K562 (cell line): ENCODE measurements around the gene TRNP1. TPM values are rescaled to one million over a fixed set of nuclear protein-coding genes. Genes with fewer than 3 reads are reported as not detected.
A peak's percentile ranks its signal among the peaks of the same experiment; 100 is the strongest.

Experiments used
- ATAC-seq: fragments of 200-7000 bp; cut with Tn5 transposase; 3 replicates; pipeline ENCODE4 v1.9.1; 2020; ENCODE audit warnings: moderate library complexity
- BruUV-seq: library from RNA; stranded (reverse); fragments of 400-500 nt; replicated peaks from 2 replicates; lab custom pipeline; 2021; lab: Mats Ljungman, UMichigan
- CTCF ChIA-PET: fragments of 300-600 bp; formaldehyde crosslinking; extraction: SDS; loops from one replicate; lab custom pipeline; 2021; ENCODE audit warnings: low intra/inter-chr PET ratio; lab: Yijun Ruan, JAX
- POLR2A ChIA-PET: fragments of 300-600, 350-650 bp; sonication (Branson Sonifier 250); formaldehyde crosslinking; extraction: SDS; loops from one replicate; lab custom pipeline; 2021; ENCODE audit warnings: antibody characterized with exemption, inconsistent platforms; lab: Yijun Ruan, JAX
- DNase-seq, 4 experiments: peaks; one replicate each; pipeline versions ENCODE4 v3.0.0 to v3.0.0-alpha.2; 2011 to 2018; ENCODE audit warnings: low spot score in 3 of 4, mixed read lengths in 3 of 4; ENCODE audit errors: extremely low read depth in 1 of 4
- FAIRE-seq: peaks from 2 replicates; lab custom pipeline; 2011; peaks lifted over from hg19 to GRCh38; lab: Jason Lieb, UNC
- H2AFZ ChIP-seq: 2 replicates; pipeline ENCODE4 v1.6.0; 2011; ENCODE audit warnings: low read depth, low read length, control low read depth, inconsistent platforms
- H3K27ac ChIP-seq: fragments of 200-600 bp; 3 replicates; pipeline ENCODE4 v1.8.0; 2011; ENCODE audit warnings: low read depth, mild to moderate bottlenecking, control low read depth, inconsistent platforms, low read length, moderate library complexity, mixed read lengths; ENCODE audit errors: extremely low read depth
- H3K27me3 ChIP-seq, 2 experiments: fragments of 300-600 bp in 1 of 2; 2 replicates in 1 of 2; 3 replicates in 1 of 2; pipeline versions ENCODE4 v1.6.0 to v1.8.0; 2011; ENCODE audit warnings: inconsistent platforms in 2 of 2, low read length in 2 of 2, mild to moderate bottlenecking in 1 of 2, mixed read lengths in 1 of 2, moderate library complexity in 1 of 2; ENCODE audit not compliant: control insufficient read depth in 2 of 2, insufficient read depth in 2 of 2
- H3K36me3 ChIP-seq: fragments of 300-600 bp; 3 replicates; pipeline ENCODE4 v1.8.0; 2011; ENCODE audit warnings: mild to moderate bottlenecking, low read length, inconsistent platforms; ENCODE audit not compliant: control insufficient read depth, insufficient read depth
- H3K4me1 ChIP-seq, 2 experiments: fragments of 200-600 bp in 1 of 2; replicated peaks in 1 of 2; 2 replicates in 1 of 2; 3 replicates in 1 of 2; pipeline versions ENCODE4 v1.5.1 to v1.8.0; 2011; ENCODE audit warnings: inconsistent platforms in 2 of 2, low read length in 2 of 2, mild to moderate bottlenecking in 1 of 2, mixed read lengths in 1 of 2, moderate library complexity in 1 of 2; ENCODE audit not compliant: control insufficient read depth in 2 of 2, insufficient read depth in 2 of 2
- H3K4me2 ChIP-seq: 2 replicates; pipeline ENCODE4 v1.6.1; 2011; ENCODE audit warnings: low read length, control low read depth, inconsistent platforms, mixed read lengths; ENCODE audit not compliant: insufficient read depth
- H3K4me3 ChIP-seq: fragments of 200-600 bp; sonication (generic), shearing (Covaris generic); 2 replicates; pipeline ENCODE4 v1.5.1; 2016; ENCODE audit warnings: control low read depth, inconsistent platforms
- H3K79me2 ChIP-seq: fragments of 200-600 bp; 3 replicates; pipeline ENCODE4 v1.8.0; 2011; ENCODE audit warnings: low read length, inconsistent platforms; ENCODE audit not compliant: control insufficient read depth, insufficient read depth
- H3K9ac ChIP-seq, 2 experiments: 2 replicates each; pipeline versions ENCODE4 v1.6.0 to v1.6.1; 2011; ENCODE audit warnings: low read depth in 2 of 2, low read length in 2 of 2, control low read depth in 1 of 2, inconsistent platforms in 1 of 2, mild to moderate bottlenecking in 1 of 2, mixed read lengths in 1 of 2; ENCODE audit not compliant: insufficient read depth in 1 of 2
- H3K9me1 ChIP-seq: one replicate; pipeline ENCODE4 v1.6.0; 2011; ENCODE audit warnings: inconsistent platforms, mild to moderate bottlenecking, low read length, moderate library complexity; ENCODE audit not compliant: control insufficient read depth, insufficient read depth
- H3K9me3 ChIP-seq: replicated peaks from 2 replicates; pipeline ENCODE4 v1.5.1; 2011; ENCODE audit warnings: low read depth, low read length, inconsistent platforms; ENCODE audit not compliant: control insufficient read depth, insufficient read depth
- H4K20me1 ChIP-seq: replicated peaks from 2 replicates; pipeline ENCODE4 v1.6.1; 2011; ENCODE audit warnings: low read length, inconsistent platforms, mixed read lengths; ENCODE audit not compliant: control insufficient read depth, insufficient read depth
- BCOR ChIP-seq: fragments of 450-650 bp; IDR thresholded peaks from 2 replicates; pipeline ENCODE4 v1.6.1; 2016
- FOXK1 ChIP-seq: sonication (generic); formaldehyde crosslinking; IDR thresholded peaks from 2 replicates; pipeline ENCODE4 v1.8.0; 2022; ENCODE audit warnings: missing genetic modification reagents, mild to moderate bottlenecking, borderline replicate concordance
- IFI16 ChIP-seq: fragments of 250-450 bp; sonication (Bioruptor Pico); IDR thresholded peaks from 2 replicates; pipeline ENCODE4 v2.1.2; 2022; ENCODE audit warnings: mild to moderate bottlenecking, inconsistent platforms
- MLLT1 ChIP-seq, 2 experiments: fragments of 450-650 bp; IDR thresholded peaks; 2 replicates each; pipeline ENCODE4 v1.6.1; 2016
- NFIX ChIP-seq: fragments of 250-450 bp; sonication (Bioruptor Pico); IDR thresholded peaks from 2 replicates; pipeline ENCODE4 v1.4.0; 2020; ENCODE audit warnings: low read depth, mild to moderate bottlenecking, moderate library complexity
- POLR2B ChIP-seq: fragments of 450-650 bp; IDR thresholded peaks from 2 replicates; pipeline ENCODE4 v1.6.1; 2018; ENCODE audit warnings: low read depth; ENCODE audit not compliant: partially characterized antibody
- SNIP1 ChIP-seq: fragments of 450-650 bp; IDR thresholded peaks from 2 replicates; pipeline ENCODE4 v1.7.1; 2017; ENCODE audit warnings: low read depth, mild to moderate bottlenecking
- ZNF12 ChIP-seq: sonication (generic); formaldehyde crosslinking; IDR thresholded peaks from 2 replicates; pipeline ENCODE4 v1.4.0; 2020; ENCODE audit warnings: mild to moderate bottlenecking, missing genetic modification reagents
- WGBS: fragments of 100-300 bp; shearing (Covaris generic); methylation state at CpG from one replicate; pipeline ENCODE4 v1.1.6; 2016; ENCODE audit warnings: low coverage, mixed read lengths; ENCODE audit not compliant: insufficient coverage; ENCODE audit errors: missing lambda C conversion rate; 5-methylcytosine and 5-hydroxymethylcytosine counted together
- in situ Hi-C: fragments of 300-500 bp; cut with MboI; formaldehyde crosslinking; loops from 4 replicates; pipeline ENCODE4 v1.15.0; 2018; ENCODE audit warnings: inconsistent platforms, mixed read lengths
- intact Hi-C: fragments of 100-400 bp; cut with micrococcal nuclease; formaldehyde crosslinking; loops from 2 replicates; pipeline ENCODE4 v1.14.2; 2022
- polyA plus RNA-seq, 8 experiments: library from polyadenylated mRNA; depleted of rRNA in 4 of 8; stranded (reverse) in 5 of 8; unstranded in 3 of 8; fragments of >200 nt; fragmentation: Nextera tagmentation in 2 of 8; fragmentation: Illumina TruSeq in 1 of 8; extraction: Ambion mirVana in 2 of 8; extraction: Trizol in 1 of 8; gene quantifications; 2 replicates each; pipeline versions ENCODE4 v1.2.1 to v1.2.3, GENCODE V29; 2011 to 2014; ENCODE audit warnings: inconsistent platforms in 1 of 8, missing spikeins in 1 of 8
- total RNA-seq, 7 experiments: library from RNA; depleted of rRNA in 6 of 7; stranded (reverse); fragments of >200 nt in 6 of 7; fragmentation: Illumina TruSeq in 2 of 7; extraction: Trizol in 2 of 7; gene quantifications; 2 replicates each; pipeline versions ENCODE4 v1.2.1 to v1.2.3, GENCODE V29; 2011 to 2021; ENCODE audit warnings: low replicate concordance in 1 of 7
- TF ChIP-seq, protein P1 (sequence below): fragments of 250-450 bp; sonication (Bioruptor Pico); IDR thresholded peaks from 2 replicates; pipeline ENCODE4 v1.8.0; 2022; ENCODE audit warnings: moderate library complexity, mild to moderate bottlenecking, inconsistent platforms
- TF ChIP-seq, protein P2 (sequence below): fragments of 250-450 bp; sonication (Bioruptor Pico); IDR thresholded peaks from 2 replicates; pipeline ENCODE4 v1.5.0; 2020; ENCODE audit warnings: mild to moderate bottlenecking

TRNP1 gene
- total and polyA plus RNA-seq, 9 of the 15 experiments (the other 6 are each of a cell fraction or from before 2014, with no cell fraction given): 0.03 to 1.3 (median 0.95) TPM

DNA sequence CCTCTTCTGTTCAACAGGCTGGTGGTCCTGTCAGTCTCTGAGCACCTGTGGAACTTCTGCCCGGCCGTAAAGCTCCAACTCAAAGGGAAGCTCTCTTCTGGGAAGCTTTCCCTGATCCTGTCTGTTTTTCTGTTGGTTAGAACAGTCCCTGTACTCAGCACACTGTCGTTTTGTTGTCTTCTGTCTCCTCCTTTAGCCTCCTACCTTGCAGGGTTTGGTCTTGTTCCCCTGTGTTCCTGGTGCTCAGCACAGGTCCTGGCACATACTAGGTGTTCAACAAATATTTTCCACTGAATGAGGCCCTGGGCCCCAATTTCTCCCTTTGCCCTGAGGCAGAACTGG lies 32.9 kb upstream of the TRNP1 start:
- Histone ChIP-seq H3K79me2 (no peaks in the 10 kb centered on the region), H3K9me3 (no peaks in the 10 kb centered on the region), H3K4me3 (peak overlapping the region; percentile 63), H3K9ac (peak overlapping the region; percentile 55 to 90; a peak in 3 of 4 replicates), H3K27me3 (peaks cover 5 to 16% of the 10 kb centered on the region in 2 experiments; a peak in 4 of 5 replicates), H3K27ac (no peak overlapping the region), H3K9me1 (no peaks in the 10 kb centered on the region), H3K4me2 (peak overlapping the region; percentile 74), H3K36me3 (no peaks in the 10 kb centered on the region), H2AFZ (peak overlapping the region; percentile 87), H4K20me1 (no peaks in the 10 kb centered on the region), H3K4me1 (peaks cover 5 to 14% of the 10 kb centered on the region in 2 experiments; a peak in 4 of 5 replicates)
- FAIRE-seq (peak; percentile 57), DNase-seq (no peak), ATAC-seq (peak; percentile 19; the same call in 2 of the 3 replicates)
- in situ Hi-C loops: no loop called here
- intact Hi-C loops: no loop called here
- BruUV-seq: no TSS peak
- ChIA-PET POLR2A (interaction anchor here (0.9 to 1.3 kb wide), 3 partner anchors 9 to 15 kb away, joined by 3 to 5 read pairs (median 4); no protein-coding TSS in a partner anchor), CTCF (interaction anchor here (0.6 kb wide), 2 partner anchors 10 to 684 kb away, joined by 3 read pairs; no protein-coding TSS in a partner anchor)
- 21% methylated on average over 3 of the region's 3 CpGs for WGBS
- TF ChIP-seq BCOR (peak; percentile 29; the same call in 1 of the 2 replicates), SNIP1 (no peak), NFIX (no peak), IFI16 (no peak), MLLT1 (IDR thresholded peaks at IDR 0.05) (no peak), ZNF12 (CRISPR knock-in tag) (0 out of 2 replicates have a peak, but pooled peaks have one; percentile 11), POLR2B (no peak), FOXK1 (CRISPR knock-in tag) (no peak)
- TF ChIP-seq, protein P1, sequence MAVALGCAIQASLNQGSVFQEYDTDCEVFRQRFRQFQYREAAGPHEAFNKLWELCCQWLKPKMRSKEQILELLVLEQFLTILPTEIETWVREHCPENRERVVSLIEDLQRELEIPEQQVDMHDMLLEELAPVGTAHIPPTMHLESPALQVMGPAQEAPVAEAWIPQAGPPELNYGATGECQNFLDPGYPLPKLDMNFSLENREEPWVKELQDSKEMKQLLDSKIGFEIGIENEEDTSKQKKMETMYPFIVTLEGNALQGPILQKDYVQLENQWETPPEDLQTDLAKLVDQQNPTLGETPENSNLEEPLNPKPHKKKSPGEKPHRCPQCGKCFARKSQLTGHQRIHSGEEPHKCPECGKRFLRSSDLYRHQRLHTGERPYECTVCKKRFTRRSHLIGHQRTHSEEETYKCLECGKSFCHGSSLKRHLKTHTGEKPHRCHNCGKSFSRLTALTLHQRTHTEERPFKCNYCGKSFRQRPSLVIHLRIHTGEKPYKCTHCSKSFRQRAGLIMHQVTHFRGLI: no peak
- TF ChIP-seq, protein P2, sequence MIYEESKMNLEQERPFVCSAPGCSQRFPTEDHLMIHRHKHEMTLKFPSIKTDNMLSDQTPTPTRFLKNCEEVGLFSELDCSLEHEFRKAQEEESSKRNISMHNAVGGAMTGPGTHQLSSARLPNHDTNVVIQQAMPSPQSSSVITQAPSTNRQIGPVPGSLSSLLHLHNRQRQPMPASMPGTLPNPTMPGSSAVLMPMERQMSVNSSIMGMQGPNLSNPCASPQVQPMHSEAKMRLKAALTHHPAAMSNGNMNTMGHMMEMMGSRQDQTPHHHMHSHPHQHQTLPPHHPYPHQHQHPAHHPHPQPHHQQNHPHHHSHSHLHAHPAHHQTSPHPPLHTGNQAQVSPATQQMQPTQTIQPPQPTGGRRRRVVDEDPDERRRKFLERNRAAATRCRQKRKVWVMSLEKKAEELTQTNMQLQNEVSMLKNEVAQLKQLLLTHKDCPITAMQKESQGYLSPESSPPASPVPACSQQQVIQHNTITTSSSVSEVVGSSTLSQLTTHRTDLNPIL (CRISPR knock-in tag): no peak
